ENCODE measurements around the gene ACTL10. TPM values are rescaled to one million over a fixed set of nuclear protein-coding genes. Genes with fewer than 3 reads are reported as not detected.

Gene ACTL10
- total RNA-seq, 2 donors from 2014 or later: 1.7 to 4.3 TPM

- Mint-ChIP-seq H3K36me3 (peaks cover 7% of the 10 kb centered on the region), H3K4me3 (no peak overlapping the region), H3K4me1 (ENCODE audit: low read depth in 2 of 2) (peaks cover 0 to 3% of the 10 kb centered on the region in 2 donors), H3K27ac (no peak overlapping the region), H3K27me3 (no peaks in the 10 kb centered on the region), H3K9me3 (no peaks in the 10 kb centered on the region)
- ATAC-seq: no peak
- no peak for DNase-seq (ENCODE audit: low spot score)
Observed at GRCh38 chr20:33710681-33711445, 44.1 kb downstream of the ACTL10 start.

- H3K27ac Mint-ChIP-seq: no peak overlapping the region
- H3K27me3 Mint-ChIP-seq: no peaks in the 10 kb centered on the region
- no peaks in the 10 kb centered on the region for H3K9me3 Mint-ChIP-seq
- H3K4me1 Mint-ChIP-seq (ENCODE audit: low read depth in 2 of 2): peaks cover 0 to 3% of the 10 kb centered on the region in 2 donors
- ATAC-seq (no peak), DNase-seq (ENCODE audit: low spot score) (no peak)
- H3K36me3 Mint-ChIP-seq: peaks cover 7% of the 10 kb centered on the region
- no peak overlapping the region for H3K4me3 Mint-ChIP-seq
Observed at GRCh38 chr20:33711446-33711738, 44.6 kb downstream of the ACTL10 start.

GRCh38 chr20:33713865-33714367 lies 47.2 kb downstream of the ACTL10 start:
- ATAC-seq (no peak), DNase-seq (ENCODE audit: low spot score) (peak; percentile 29)
- peaks cover 7% of the 10 kb centered on the region for H3K36me3 Mint-ChIP-seq
- no peaks in the 10 kb centered on the region for H3K9me3 Mint-ChIP-seq
- no peak overlapping the region for H3K27ac Mint-ChIP-seq
- H3K27me3 Mint-ChIP-seq: no peaks in the 10 kb centered on the region
- peaks cover 4 to 8% of the 10 kb centered on the region in 2 donors for H3K4me1 Mint-ChIP-seq (ENCODE audit: low read depth in 2 of 2)
- no peak overlapping the region for H3K4me3 Mint-ChIP-seq

GRCh38 chr20:33716498-33716897 lies 49.8 kb downstream of the ACTL10 start:
- ATAC-seq (no peak), DNase-seq (ENCODE audit: low spot score) (peak; percentile 25)
- H3K36me3 Mint-ChIP-seq: peaks cover 7% of the 10 kb centered on the region
- H3K4me3 Mint-ChIP-seq: no peak overlapping the region
- H3K4me1 Mint-ChIP-seq (ENCODE audit: low read depth in 2 of 2): peaks cover 20 to 23% of the 10 kb centered on the region in 2 donors
- peak overlapping the region in 1 of 2 donors; percentile 2 for H3K27ac Mint-ChIP-seq
- no peaks in the 10 kb centered on the region for H3K27me3 Mint-ChIP-seq
- H3K9me3 Mint-ChIP-seq: no peaks in the 10 kb centered on the region

Other genes with a start within 250 kb of the ACTL10 start
- gene SNTA1, start 223.2 kb upstream of the ACTL10 start, total RNA-seq: 1 to 10 TPM; 1.1 to 1.5 TPM
- 10 to 100 TPM; 11.6 to 12.2 TPM for gene CBFA2T2, start 176.8 kb upstream of the ACTL10 start, total RNA-seq
- under 1 TPM; 0.12 to 0.81 TPM for gene C20orf144, start 4.6 kb upstream of the ACTL10 start, total RNA-seq
- gene NECAB3, start 7.5 kb downstream of the ACTL10 start, total RNA-seq: 10 to 100 TPM; 16.9 to 29.5 TPM
- 100 to 1,000 TPM in 1 of 2 donors, 10 to 100 TPM in 1; 45.4 to 123 TPM for gene E2F1, start 19.4 kb downstream of the ACTL10 start, total RNA-seq
- gene PXMP4, start 53.4 kb downstream of the ACTL10 start, total RNA-seq: 1 to 10 TPM; 6.9 to 9.3 TPM
- gene ZNF341, start 65.1 kb downstream of the ACTL10 start, total RNA-seq: 1 to 10 TPM; 4.6 to 8.9 TPM
- 10 to 100 TPM; 62.3 to 84.5 TPM for gene CHMP4B, start 144.4 kb downstream of the ACTL10 start, total RNA-seq

All from natural killer cell treated with Interleukin-12 subunit alpha and Interleukin-12 subunit beta and Interleukin-15 and Interleukin-18, amount 100 ng/mL, for 72 hours (primary cell).